GM19239 (cell line): Measurements from ENCODE around the gene CELF4.

Source experiments
- DNase-seq: peaks from one replicate; pipeline ENCODE4 v3.0.0; 2011; ENCODE audit warnings: low spot score; ENCODE audit not compliant: insufficient read length
- FAIRE-seq: peaks from 2 replicates; lab custom pipeline; 2011; peaks lifted over from hg19 to GRCh38; lab: Jason Lieb, UNC

Gene CELF4

GRCh38 chr18:37309861-37310260 is 255.7 kb downstream of the CELF4 start:
- FAIRE-seq (no peak), DNase-seq (no peak)

GRCh38 chr18:37309059-37309458 is 256.5 kb downstream of the CELF4 start:
- FAIRE-seq = no peak
- DNase-seq = no peak

- no peak for DNase-seq
These were observed 258.4 kb downstream of the CELF4 start for GRCh38 chr18:37307181-37307580.

DNA sequence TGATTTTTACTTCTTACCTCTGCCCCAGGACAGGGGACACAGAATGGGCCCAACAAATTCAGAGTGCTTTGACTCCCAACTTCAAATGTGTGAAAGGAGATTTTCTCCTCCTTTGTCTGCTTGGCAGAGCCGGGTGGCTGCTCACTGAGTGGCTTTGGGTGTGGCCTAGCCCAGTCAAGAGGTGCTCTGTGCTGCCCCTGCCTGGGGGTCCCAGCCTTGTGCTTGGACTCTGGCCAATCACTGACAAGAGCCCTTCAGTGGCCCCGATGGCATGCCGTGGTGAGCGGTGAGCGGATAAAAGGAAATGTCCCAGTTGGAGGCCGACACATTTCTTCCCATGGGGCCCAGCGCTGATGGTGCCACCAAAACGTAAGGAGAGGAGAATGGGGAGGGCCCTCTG is 259.2 kb downstream of the CELF4 start:
- no peak for FAIRE-seq
- no peak for DNase-seq

More at GRCh38 chr18:37307181-37307580, 258.4 kb downstream of the CELF4 start:
- FAIRE-seq = no peak

DNA sequence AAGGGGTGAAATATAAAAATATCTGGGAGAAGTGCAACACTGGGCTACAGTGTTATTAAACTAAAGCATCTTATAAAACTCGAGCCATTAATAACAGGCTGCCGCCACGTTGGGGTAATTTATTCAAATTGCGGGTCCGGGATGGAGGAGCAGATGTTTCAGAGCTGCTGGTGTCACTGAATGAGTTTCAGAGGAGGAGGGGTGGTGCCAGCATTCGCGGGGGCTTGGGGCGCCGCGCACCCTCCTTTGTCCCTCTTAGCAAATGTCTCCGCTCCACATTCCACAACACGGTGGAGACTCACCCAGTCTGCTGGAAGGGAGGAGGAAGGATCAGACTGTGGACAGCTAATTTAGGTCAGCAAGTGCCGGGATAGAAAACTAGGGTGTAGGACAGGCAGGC is 260.5 kb downstream of the CELF4 start:
- no peak for DNase-seq
- no peak for FAIRE-seq

DNA sequence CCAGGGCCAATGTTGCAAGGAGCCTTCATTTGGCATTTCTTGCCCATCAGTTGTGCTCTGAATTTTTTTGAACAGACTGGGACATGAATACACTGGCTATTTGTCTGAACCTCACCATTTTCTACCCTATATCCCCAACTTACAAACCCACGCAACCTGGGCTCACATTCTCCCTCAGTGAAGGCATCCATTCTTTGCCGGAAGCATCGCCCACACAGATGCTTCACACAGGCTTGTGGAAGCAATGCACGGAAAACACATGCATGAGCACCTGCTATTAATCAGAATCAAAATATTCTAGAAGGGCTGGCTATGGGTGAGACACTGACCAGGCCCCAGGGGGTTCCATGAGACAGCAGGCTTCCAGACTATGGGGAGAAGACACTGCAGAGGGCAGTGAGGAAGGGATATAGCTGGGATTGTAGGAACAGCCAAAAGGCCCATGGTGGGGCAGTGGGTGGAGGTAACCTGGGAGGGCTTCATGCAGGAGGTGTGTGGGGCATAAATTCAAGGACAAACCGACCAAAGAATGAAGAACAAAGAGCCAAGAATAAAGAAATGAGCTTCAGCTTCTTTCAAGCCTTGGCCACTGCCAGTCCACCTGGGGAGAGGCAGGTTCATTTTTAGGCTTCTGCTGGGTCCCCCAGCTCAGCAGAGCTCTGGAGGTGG is 261.5 kb downstream of the CELF4 start:
- FAIRE-seq (no peak), DNase-seq (no peak)

DNA sequence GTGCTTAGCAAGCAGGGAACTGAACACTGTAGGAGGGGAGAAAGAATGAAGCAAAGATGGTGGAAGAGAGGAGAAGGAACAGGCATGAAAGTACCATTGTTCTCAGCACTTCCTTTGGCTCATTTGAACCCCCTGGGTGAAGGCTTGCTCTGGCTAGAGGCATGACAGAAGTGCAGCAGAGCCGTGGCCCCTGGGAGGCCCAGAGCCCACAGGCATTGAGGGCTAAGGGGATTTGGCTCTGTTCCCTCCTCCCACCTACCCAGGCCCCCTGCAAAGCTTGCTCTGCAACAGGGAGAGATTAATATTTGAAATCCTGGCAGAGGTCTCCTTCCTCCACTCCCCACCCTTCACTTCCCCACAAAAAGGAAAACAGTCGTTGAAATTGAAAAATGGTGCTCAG is 262.6 kb downstream of the CELF4 start:
- DNase-seq (no peak), FAIRE-seq (no peak)

DNA sequence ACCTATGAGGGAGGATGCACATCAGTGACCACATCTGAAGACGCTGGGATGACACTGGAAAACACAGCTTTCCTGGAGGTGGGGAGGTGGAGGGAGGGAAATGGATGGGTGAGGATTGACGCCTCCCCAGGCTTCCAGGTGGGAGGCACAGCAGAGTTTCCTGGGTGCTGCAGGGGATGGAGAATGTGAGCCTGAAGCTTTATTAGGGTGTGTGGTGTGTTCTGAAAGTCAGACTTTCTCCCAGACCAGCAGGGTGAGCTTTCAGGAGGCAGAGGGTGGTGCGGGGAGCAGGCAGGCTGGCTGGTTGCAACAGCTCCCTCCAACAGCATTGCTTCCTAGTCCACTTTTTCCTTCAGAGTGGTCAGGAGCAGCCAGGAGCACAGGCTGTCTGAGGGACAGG is 263.1 kb downstream of the CELF4 start:
- FAIRE-seq (no peak), DNase-seq (no peak)

GRCh38 chr18:37299471-37300304 is 265.9 kb downstream of the CELF4 start:
- no peak for FAIRE-seq
- no peak for DNase-seq

DNA sequence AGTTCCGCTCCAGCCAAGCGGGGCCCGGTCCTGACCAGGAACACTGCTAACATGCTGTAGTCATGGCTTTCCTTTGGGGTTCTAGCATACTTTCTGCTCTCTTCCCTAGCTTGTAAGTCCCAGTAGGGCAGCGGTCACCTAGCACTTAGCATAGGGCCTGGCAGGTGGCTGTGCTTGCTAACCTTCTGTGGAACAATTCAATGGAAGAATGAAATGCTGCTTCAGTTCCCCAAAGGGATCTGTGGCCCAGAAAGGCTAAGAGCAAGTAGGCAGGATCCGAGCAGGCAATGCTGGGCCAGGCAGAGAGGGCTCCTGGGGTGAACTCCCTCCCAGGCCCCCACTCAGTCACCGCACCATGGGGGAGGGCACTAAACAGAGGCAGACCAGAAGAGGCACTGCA is 266.8 kb downstream of the CELF4 start:
- no peak for FAIRE-seq
- no peak for DNase-seq

DNA sequence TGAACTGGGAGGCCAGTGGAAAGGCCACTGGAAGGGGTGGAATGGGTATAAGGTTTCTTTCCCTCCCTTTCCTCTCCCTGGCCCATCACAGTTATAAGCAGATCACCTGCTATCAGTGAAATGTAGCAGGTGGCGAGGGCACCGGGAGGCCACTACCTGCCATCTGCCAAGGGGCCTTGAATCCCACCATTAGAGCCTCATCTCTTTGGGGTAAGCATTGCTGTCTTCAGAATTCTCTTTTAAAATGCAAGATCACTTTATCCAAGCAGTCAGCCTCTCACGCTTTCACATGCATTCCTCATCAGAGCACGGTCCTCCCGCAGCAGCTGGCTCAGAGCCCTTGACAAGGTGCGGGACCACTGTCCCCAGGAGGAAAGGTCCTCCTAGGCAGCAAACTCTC is 268.5 kb downstream of the CELF4 start:
- DNase-seq (no peak), FAIRE-seq (no peak)

DNA sequence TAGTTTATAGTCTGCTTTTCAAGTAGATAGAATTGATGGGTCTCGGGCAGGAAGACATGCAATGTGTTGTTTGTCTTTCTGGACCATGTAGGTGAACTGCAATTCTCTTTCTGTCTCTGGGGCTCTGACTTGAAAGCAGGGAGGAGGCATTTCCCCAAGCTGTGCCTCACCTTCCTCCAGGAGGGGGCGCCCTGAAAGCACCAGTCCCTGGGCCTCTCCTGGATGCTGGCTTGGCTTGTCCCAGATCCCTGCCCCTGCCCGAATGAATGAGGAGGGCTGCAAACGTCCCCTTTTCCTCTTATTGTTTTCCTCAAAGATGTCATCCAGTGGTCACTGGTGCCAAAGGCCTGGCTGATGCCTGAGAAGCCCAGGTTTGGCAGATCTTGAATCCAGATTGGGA is 270.6 kb downstream of the CELF4 start:
- DNase-seq (no peak), FAIRE-seq (no peak)

GRCh38 chr18:37293359-37293758 is 272.2 kb downstream of the CELF4 start:
- DNase-seq = no peak
- no peak for FAIRE-seq

DNA sequence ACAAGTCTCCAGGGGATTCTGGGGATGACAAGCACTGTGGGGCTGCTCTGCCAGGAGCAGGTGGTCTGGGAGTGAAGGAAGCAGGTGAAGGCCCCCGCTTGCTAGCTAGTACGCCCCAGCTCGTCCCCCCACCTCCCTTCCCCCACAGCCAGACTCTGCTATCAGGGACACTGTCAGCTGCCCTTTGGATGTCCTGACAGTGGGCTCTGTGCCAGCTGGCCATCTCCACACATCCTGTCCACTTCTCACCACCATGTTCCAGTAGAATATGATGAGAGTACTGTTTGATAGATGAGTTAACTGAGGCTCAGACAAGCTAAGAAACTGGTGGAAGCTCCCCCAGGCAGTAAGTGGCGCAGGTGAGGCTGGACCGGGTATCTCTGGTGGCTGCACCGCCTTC is 276.2 kb downstream of the CELF4 start:
- no peak for FAIRE-seq
- DNase-seq = no peak

GRCh38 chr18:37287601-37288000 is 278.0 kb downstream of the CELF4 start:
- DNase-seq (no peak), FAIRE-seq (no peak)

DNA sequence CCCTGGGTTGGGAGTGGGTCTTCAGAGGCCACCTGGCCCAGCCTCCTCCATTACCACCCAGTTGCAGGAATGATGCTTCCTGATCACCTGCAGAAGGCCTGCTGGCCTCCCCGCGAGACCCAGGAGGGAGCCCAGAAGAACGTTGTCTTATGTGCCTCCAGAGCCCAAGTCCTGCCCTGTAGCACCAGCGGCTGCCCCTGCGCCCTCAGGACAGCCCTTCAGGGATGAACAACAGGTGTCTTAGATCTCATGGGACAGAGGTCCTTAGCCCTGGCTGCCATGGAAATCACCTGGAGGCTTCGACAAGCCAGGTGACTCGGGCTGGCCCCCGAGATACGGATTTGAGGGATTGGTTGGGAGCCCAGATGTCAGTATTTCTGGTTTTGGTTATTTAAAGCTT is 278.8 kb downstream of the CELF4 start:
- no peak for DNase-seq
- FAIRE-seq = no peak

DNA sequence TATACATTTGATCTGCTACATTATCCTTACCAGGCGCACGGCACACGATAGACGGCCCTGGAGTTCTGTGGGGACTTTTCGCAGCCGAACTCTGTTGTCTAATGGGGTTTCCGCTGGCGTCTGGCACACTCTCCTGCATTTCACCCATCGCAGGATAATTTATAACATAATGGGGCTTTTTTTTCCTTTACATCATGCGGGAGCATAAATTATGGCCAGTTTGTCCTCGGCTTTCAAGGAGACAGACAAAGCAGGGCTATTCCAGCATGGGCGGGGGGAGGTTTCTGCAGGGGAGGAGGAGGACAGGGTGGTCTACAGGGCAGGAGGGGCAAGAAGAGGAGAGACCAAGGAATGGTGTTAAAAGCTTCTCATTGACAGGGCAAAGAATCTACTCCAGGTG is 279.8 kb downstream of the CELF4 start:
- no peak for DNase-seq
- no peak for FAIRE-seq

DNA sequence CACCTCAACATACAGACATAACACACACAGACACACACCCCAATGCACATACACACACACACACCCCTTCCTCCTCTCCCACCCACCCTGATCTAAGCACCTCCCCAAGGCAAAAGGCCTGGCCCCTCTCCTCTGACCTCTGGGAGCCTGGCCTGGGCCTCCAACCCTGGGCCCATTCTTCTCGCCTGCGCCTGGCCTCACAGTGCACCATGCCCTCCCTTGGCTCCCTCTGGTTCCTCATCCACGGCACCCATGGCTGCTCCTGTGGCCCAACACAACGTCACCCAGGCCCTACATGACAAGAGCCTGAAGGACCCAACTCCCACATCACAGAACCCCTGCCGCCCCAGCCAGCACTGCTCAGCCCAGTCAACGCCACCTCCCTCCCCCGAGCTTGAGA is 281.3 kb downstream of the CELF4 start:
- FAIRE-seq (no peak), DNase-seq (no peak)

GRCh38 chr18:37282386-37283037 is 283.1 kb downstream of the CELF4 start:
- FAIRE-seq (no peak), DNase-seq (no peak)

DNA sequence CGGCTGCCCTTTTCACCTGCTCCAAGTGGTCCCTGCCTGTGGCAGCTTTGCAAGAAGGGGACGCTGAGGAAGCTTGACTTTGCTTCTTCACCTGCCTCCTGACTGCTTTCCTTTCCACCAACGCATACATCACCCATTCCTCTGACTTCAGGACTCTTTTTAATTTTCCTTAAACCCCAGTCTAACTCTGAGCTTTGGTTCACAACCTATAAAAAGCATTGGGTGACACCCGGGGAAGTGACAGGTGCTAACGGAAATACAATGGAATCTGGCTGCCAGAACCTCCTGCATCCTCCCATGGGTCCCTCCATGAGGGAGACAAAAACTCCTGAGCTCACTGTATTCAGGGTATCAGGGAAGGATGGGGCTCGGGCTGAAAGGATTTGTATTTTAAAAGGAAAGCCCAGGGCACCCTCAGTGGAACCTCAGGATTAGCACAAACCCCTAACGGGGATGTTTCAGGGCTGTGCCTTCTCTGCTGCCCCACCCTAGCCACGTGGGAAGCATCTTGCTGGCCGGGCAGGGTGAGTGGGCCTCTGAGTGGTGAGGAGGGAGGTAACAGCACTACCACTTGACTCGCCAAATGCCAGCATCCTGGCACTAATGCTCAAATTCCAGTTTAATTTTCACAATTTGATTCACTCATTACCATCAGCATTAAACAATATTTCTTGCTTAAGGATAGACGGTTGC is 284.8 kb downstream of the CELF4 start:
- FAIRE-seq = no peak
- DNase-seq = no peak

DNA sequence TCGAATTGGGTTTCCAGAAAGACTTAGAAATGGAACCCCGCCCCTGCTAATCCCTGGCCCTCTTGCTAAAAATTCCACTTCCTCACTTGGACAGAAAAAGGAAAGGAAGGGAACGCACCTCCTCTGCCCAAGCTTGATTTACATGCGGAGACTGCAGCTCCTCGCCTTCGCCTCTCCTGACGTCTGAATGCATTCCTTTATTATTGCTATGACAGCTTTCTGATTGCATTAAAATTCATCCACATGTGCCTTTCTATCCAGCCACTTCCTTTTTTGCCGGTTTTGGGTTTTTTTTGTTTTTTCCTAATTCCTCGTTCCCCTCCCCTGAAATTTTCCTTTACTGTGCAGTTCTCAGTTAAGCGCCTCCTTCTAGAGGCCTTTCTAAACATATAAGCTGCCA is 287.8 kb downstream of the CELF4 start:
- DNase-seq = no peak
- no peak for FAIRE-seq
